ENCODE results near the gene DNTT. TPM values are rescaled to one million over a fixed set of nuclear protein-coding genes. Genes with fewer than 3 reads are reported as not detected.

DNTT gene
- total and polyA plus RNA-seq, 2 of the 13 experiments (the other 11 are each of a cell fraction or from before 2014, with no cell fraction given), result not detected

DNA sequence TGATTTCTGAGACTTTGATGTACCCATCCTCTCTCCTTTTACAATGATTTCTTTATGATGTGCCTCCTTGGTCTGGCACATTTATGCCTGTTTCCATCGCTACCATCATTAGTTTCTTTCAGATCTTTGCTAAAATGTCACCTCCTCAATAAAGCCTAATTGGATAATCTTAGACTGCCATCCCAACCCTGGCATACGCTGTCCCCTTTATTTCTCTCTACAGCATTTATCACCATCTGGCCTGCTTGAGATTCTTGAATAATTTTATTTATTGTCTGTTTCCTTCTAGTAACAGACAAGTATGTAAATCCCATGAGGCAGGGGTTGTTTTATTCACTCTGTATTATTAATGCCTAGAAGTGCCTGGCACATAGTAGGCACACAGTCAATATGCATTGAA, 6.7 kb upstream of the DNTT start:
- ChIA-PET CTCF (ENCODE audit: low intra/inter-chr PET ratio, low total read pairs) (no interaction called here), POLR2A (no interaction called here)
- Histone ChIP-seq H2AFZ (ENCODE audit: low read length) (no peak overlapping the region), H3K4me3 (replicated peaks in 1 of 3; ENCODE audit: insufficient read depth in 1 of 3, low read depth in 2 of 3, low read length in 3 of 3) (no peak overlapping the region), H3K27ac (ENCODE audit: extremely low read length, insufficient read depth, low read length) (no peak overlapping the region), H3K9me3 (ENCODE audit: low read length) (no peaks in the 10 kb centered on the region), H3K4me1 (ENCODE audit: insufficient read depth, low read length) (peaks cover 8% of the 10 kb centered on the region), H3K27me3 (ENCODE audit: control insufficient read depth in 1 of 2, insufficient read depth in 2 of 2, low read length in 2 of 2) (peaks cover 0 to 22% of the 10 kb centered on the region in 2 experiments; a peak in 3 of 5 replicates), H3K4me2 (ENCODE audit: low read depth, low read length) (no peak overlapping the region), H4K20me1 (ENCODE audit: insufficient read depth, low read length) (no peaks in the 10 kb centered on the region), H3K79me2 (ENCODE audit: insufficient read depth, low read length) (no peaks in the 10 kb centered on the region), H3K9ac (ENCODE audit: insufficient read depth, low read depth, low read length) (no peak overlapping the region), H3K36me3 (replicated peaks in 1 of 2; ENCODE audit: control insufficient read depth in 1 of 2, insufficient read depth in 2 of 2, low read length in 2 of 2) (no peaks in the 10 kb centered on the region)
- no peak for TF ChIP-seq MAFF (IDR thresholded peaks at IDR 0.05; ENCODE audit: low read depth, low read length)
- TF ChIP-seq, protein P1, sequence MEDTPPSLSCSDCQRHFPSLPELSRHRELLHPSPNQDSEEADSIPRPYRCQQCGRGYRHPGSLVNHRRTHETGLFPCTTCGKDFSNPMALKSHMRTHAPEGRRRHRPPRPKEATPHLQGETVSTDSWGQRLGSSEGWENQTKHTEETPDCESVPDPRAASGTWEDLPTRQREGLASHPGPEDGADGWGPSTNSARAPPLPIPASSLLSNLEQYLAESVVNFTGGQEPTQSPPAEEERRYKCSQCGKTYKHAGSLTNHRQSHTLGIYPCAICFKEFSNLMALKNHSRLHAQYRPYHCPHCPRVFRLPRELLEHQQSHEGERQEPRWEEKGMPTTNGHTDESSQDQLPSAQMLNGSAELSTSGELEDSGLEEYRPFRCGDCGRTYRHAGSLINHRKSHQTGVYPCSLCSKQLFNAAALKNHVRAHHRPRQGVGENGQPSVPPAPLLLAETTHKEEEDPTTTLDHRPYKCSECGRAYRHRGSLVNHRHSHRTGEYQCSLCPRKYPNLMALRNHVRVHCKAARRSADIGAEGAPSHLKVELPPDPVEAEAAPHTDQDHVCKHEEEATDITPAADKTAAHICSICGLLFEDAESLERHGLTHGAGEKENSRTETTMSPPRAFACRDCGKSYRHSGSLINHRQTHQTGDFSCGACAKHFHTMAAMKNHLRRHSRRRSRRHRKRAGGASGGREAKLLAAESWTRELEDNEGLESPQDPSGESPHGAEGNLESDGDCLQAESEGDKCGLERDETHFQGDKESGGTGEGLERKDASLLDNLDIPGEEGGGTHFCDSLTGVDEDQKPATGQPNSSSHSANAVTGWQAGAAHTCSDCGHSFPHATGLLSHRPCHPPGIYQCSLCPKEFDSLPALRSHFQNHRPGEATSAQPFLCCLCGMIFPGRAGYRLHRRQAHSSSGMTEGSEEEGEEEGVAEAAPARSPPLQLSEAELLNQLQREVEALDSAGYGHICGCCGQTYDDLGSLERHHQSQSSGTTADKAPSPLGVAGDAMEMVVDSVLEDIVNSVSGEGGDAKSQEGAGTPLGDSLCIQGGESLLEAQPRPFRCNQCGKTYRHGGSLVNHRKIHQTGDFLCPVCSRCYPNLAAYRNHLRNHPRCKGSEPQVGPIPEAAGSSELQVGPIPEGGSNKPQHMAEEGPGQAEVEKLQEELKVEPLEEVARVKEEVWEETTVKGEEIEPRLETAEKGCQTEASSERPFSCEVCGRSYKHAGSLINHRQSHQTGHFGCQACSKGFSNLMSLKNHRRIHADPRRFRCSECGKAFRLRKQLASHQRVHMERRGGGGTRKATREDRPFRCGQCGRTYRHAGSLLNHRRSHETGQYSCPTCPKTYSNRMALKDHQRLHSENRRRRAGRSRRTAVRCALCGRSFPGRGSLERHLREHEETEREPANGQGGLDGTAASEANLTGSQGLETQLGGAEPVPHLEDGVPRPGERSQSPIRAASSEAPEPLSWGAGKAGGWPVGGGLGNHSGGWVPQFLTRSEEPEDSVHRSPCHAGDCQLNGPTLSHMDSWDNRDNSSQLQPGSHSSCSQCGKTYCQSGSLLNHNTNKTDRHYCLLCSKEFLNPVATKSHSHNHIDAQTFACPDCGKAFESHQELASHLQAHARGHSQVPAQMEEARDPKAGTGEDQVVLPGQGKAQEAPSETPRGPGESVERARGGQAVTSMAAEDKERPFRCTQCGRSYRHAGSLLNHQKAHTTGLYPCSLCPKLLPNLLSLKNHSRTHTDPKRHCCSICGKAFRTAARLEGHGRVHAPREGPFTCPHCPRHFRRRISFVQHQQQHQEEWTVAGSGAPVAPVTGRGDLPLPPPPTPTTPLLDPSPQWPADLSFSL (CRISPR knock-in tag; IDR thresholded peaks at IDR 0.05), result no peak
- intact Hi-C loops (cut with micrococcal nuclease; ENCODE audit: unreplicated experiment) (no loop called here), in situ Hi-C loops (cut with HindIII; ENCODE audit: extremely low pct_ligation_motif_present, low pct_unique_long_range_greater_than_20kb) (loop anchor here (5.0 kb wide), 2 partner anchors 70 to 280 kb away; no protein-coding TSS in a partner anchor)
- no TSS peak for BruUV-seq (replicated peaks)
- ATAC-seq, result no peak
- WGBS (ENCODE audit: low lambda C conversion rate), result 20% methylated on average over 2 of the region's 2 CpGs
- no peak for DNase-seq (ENCODE audit: low spot score)
- FAIRE-seq, result no peak
